ENCODE results near the gene DUSP6. TPM values are rescaled to one million over a fixed set of nuclear protein-coding genes. Genes with fewer than 3 reads are reported as not detected.

Gene DUSP6
- total and polyA plus RNA-seq, 9 of the 15 experiments (the other 6 are each of a cell fraction or from before 2014, with no cell fraction given), result 0.04 to 0.60 (median 0.08) TPM; not detected in 2

- intact Hi-C loops (cut with micrococcal nuclease) (no loop called here), in situ Hi-C loops (cut with MboI) (no loop called here)
- ChIA-PET CTCF (ENCODE audit: low intra/inter-chr PET ratio) (no interaction called here), POLR2A (no interaction called here)
- DNase-seq (ENCODE audit: extremely low read depth in 1 of 4, low spot score in 3 of 4), result no peak
- H2AFZ ChIP-seq (ENCODE audit: low read depth, low read length), result no peak overlapping the region
- no peak for ATAC-seq
- no peaks in the 10 kb centered on the region; a peak in 1 of 5 replicates for H3K4me1 ChIP-seq (replicated peaks in 1 of 2; ENCODE audit: control insufficient read depth in 2 of 2, insufficient read depth in 2 of 2, low read length in 2 of 2)
- H3K27me3 ChIP-seq (ENCODE audit: control insufficient read depth in 2 of 2, insufficient read depth in 2 of 2, low read length in 2 of 2), result peaks cover 2 to 4% of the 10 kb centered on the region in 2 experiments; a peak in 4 of 5 replicates
- no peak for FAIRE-seq
- H3K9me1 ChIP-seq (ENCODE audit: control insufficient read depth, insufficient read depth, low read length), result no peaks in the 10 kb centered on the region
- H3K9ac ChIP-seq (ENCODE audit: insufficient read depth in 1 of 2, low read depth in 2 of 2, low read length in 2 of 2), result no peak overlapping the region
- no peaks in the 10 kb centered on the region for H4K20me1 ChIP-seq (replicated peaks; ENCODE audit: control insufficient read depth, insufficient read depth, low read length)
- BruUV-seq (replicated peaks), result no TSS peak
- no peak overlapping the region for H3K4me2 ChIP-seq (ENCODE audit: insufficient read depth, low read length)
- no peak overlapping the region for H3K4me3 ChIP-seq
- no peak overlapping the region for H3K27ac ChIP-seq (ENCODE audit: extremely low read depth, low read depth, low read length)
- H3K9me3 ChIP-seq (replicated peaks; ENCODE audit: control insufficient read depth, insufficient read depth, low read depth, low read length), result no peaks in the 10 kb centered on the region; the same call in 1 of the 2 replicates
- no peaks in the 10 kb centered on the region for H3K36me3 ChIP-seq (ENCODE audit: control insufficient read depth, insufficient read depth, low read length)
- H3K79me2 ChIP-seq (ENCODE audit: control insufficient read depth, insufficient read depth, low read length), result no peaks in the 10 kb centered on the region
- peak; percentile 82 for TF ChIP-seq ZBTB33 (CRISPR knock-in tag; IDR thresholded peaks at IDR 0.05)
- TF ChIP-seq CBX2 (IDR thresholded peaks at IDR 0.05; ENCODE audit: insufficient read depth, low read length, poor library complexity, severe bottlenecking), result no peak
- no peak for TF ChIP-seq BACH1 (tag; IDR thresholded peaks at IDR 0.05)
- peak in 1 of 3 experiments; percentile 94; a peak in 2 of 6 replicates for TF ChIP-seq ZBTB11 (CRISPR knock-in tag; IDR thresholded peaks at IDR 0.05)
- 48% methylated on average over 29 of the region's 74 CpGs for WGBS (ENCODE audit: insufficient coverage, low coverage, missing lambda C conversion rate)
Measured at GRCh38 chr12:89353823-89354611, 1.7 kb upstream of the DUSP6 start.

Measured in K562 (cell line).